ENCODE results near the gene TLL2. TPM values are rescaled to one million over a fixed set of nuclear protein-coding genes. Genes with fewer than 3 reads are reported as not detected.

Gene TLL2
- total and polyA plus RNA-seq, 7 donors: 0.22 to 0.64 (median 0.32) TPM

- peaks cover under 1% of the 10 kb centered on the region for H3K4me1 ChIP-seq
- H3K4me3 ChIP-seq: no peak overlapping the region
- 84 to 88% (median 87%) methylated on average over 15 of the region's 15 CpGs for WGBS, 3 donors
- ATAC-seq (no peak), DNase-seq (no peak)
- TF ChIP-seq CTCF (IDR thresholded peaks at IDR 0.05): no peak
- H3K9me3 ChIP-seq: no peaks in the 10 kb centered on the region
- no peak overlapping the region for H3K27ac ChIP-seq
- no peaks in the 10 kb centered on the region for H3K36me3 ChIP-seq (ENCODE audit: insufficient read depth in 1 of 2, low read depth in 1 of 2)
- intact Hi-C loops (cut with DNase I): no loop called here
- peaks cover 0 to 17% (median 3%) of the 10 kb centered on the region in 3 donors for H3K27me3 ChIP-seq (ENCODE audit: insufficient read depth in 3 of 3, low read length in 2 of 3)
Measured at GRCh38 chr10:96407560-96408069, 106.1 kb downstream of the TLL2 start.

DNA sequence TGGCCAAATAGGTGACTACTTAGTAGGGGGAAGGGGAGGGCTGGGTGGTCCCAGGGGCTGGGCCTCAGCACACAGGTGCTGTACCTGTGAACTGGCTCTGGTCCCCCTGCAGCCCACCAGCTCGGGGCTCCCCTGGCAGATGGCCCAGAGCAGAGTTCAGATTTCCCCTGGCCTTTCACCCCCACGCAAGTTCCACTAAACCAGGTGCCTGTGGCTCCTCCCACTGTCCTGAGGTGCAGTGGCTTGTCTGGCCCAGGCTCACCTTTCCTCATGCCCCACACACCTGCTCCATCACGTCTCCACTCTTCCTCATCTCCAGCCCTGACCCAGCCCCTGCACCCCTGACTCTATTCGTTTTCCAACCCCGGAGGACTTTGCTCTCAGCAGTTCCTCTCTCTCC, 107.6 kb downstream of the TLL2 start:
- H3K4me3 ChIP-seq: no peak overlapping the region
- no peak for TF ChIP-seq CTCF (IDR thresholded peaks at IDR 0.05)

GRCh38 chr10:96402417-96403305, 111.1 kb downstream of the TLL2 start:
- no peaks in the 10 kb centered on the region for H3K36me3 ChIP-seq (ENCODE audit: insufficient read depth in 1 of 2, low read depth in 1 of 2)
- H3K27ac ChIP-seq: no peak overlapping the region
- WGBS, 3 donors: 75 to 80% (median 79%) methylated on average over 16 of the region's 16 CpGs
- TF ChIP-seq CTCF (IDR thresholded peaks at IDR 0.05): no peak
- H3K9me3 ChIP-seq: no peaks in the 10 kb centered on the region
- no peak for DNase-seq
- H3K4me1 ChIP-seq: no peaks in the 10 kb centered on the region
- no peak overlapping the region for H3K4me3 ChIP-seq
- intact Hi-C loops (cut with DNase I): no loop called here
- peaks cover 0 to 10% (median 2%) of the 10 kb centered on the region in 3 donors for H3K27me3 ChIP-seq (ENCODE audit: insufficient read depth in 3 of 3, low read length in 2 of 3)
- no peak for ATAC-seq

More for the DNA sequence above, 107.6 kb downstream of the TLL2 start:
- Histone ChIP-seq H3K4me1 (no peaks in the 10 kb centered on the region), H3K36me3 (ENCODE audit: insufficient read depth in 1 of 2, low read depth in 1 of 2) (no peaks in the 10 kb centered on the region), H3K9me3 (no peaks in the 10 kb centered on the region), H3K27me3 (ENCODE audit: insufficient read depth in 3 of 3, low read length in 2 of 3) (peaks cover 0 to 17% (median 3%) of the 10 kb centered on the region in 3 donors), H3K27ac (no peak overlapping the region)
- intact Hi-C loops (cut with DNase I): no loop called here
- WGBS, 3 donors: 73 to 81% (median 79%) methylated on average over 5 of the region's 5 CpGs
- DNase-seq (no peak), ATAC-seq (no peak)

DNA sequence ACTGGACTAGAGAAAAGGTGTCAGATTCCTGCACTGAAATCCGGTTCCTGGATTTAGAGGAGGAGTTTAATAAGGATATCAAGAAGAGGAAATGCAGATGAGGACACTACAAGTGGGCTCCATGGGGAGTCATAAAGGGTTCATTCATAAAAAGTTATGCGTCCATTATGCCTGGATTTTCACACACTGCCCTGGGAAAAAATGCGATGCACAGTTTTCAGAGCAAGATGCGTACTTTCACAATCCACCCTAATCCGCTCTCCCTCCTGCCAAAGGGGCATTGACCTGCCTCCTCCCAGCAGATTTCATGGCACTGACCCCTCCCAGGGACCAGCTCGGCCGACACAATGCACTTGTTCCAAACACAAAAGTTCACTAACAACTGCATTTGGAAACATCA, 112.7 kb downstream of the TLL2 start:
- DNase-seq (no peak), ATAC-seq (no peak)
- TF ChIP-seq CTCF (IDR thresholded peaks at IDR 0.05): no peak
- intact Hi-C loops (cut with DNase I): no loop called here
- H3K9me3 ChIP-seq: no peaks in the 10 kb centered on the region
- H3K27me3 ChIP-seq (ENCODE audit: insufficient read depth in 3 of 3, low read length in 2 of 3): peaks cover 0 to 6% (median 2%) of the 10 kb centered on the region in 3 donors
- H3K27ac ChIP-seq: no peak overlapping the region
- no peaks in the 10 kb centered on the region for H3K4me1 ChIP-seq
- H3K36me3 ChIP-seq (ENCODE audit: insufficient read depth in 1 of 2, low read depth in 1 of 2): no peaks in the 10 kb centered on the region
- H3K4me3 ChIP-seq: no peak overlapping the region
- WGBS, 3 donors: 18 to 28% (median 26%) methylated on average over 7 of the region's 7 CpGs
